ENCODE results near the gene CDC5L. TPM values are rescaled to one million over a fixed set of nuclear protein-coding genes. Genes with fewer than 3 reads are reported as not detected.

The CDC5L gene
- polyA plus RNA-seq, 1 of the 3 experiments (the other 2 are of a cell fraction), result 6.0 TPM

DNA sequence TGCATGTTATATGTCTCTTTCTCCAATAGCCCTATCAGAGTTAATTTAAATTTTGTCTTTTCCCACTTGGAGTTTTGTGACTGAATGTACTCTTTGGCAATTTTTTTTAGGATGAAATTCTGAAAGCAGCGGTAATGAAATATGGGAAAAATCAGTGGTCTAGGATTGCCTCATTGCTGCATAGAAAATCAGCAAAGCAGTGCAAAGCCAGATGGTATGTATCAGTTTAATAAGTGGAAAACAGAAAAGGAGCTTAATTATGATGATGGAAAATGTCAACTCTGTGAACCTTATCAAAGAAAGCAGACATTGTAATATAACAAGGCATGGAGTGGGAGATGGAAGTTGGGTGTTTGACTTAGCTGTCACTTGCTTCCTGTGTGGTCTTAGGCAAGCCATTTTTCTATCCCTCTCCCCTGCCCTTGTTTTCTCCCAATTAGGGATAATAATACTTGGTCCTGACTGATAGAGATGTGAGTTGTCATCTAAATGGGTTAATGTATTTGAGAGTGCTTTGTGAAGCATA, 2.7 kb downstream of the CDC5L start:
- Histone ChIP-seq H2AFZ (ENCODE audit: low read depth) (no peak overlapping the region), H3K4me2 (no peak overlapping the region), H3K27me3 (ENCODE audit: insufficient read depth) (no peaks in the 10 kb centered on the region), H3K9me3 (no peaks in the 10 kb centered on the region), H3K79me2 (ENCODE audit: insufficient read depth) (peaks cover 43% of the 10 kb centered on the region), H3K9ac (no peak overlapping the region), H3K4me3 (ENCODE audit: low read depth in 2 of 2, low read length in 1 of 2) (no peak overlapping the region), H3K9me2 (no peaks in the 10 kb centered on the region), H4K20me1 (ENCODE audit: insufficient read depth) (peaks cover 22% of the 10 kb centered on the region), H3F3A (replicated peaks; ENCODE audit: insufficient read depth) (peaks cover 14% of the 10 kb centered on the region), H3K36me3 (replicated peaks in 1 of 2; ENCODE audit: control insufficient read depth in 1 of 2, insufficient read depth in 2 of 2, low read length in 1 of 2) (peaks cover 29 to 32% of the 10 kb centered on the region in 2 experiments), H3K4me1 (ENCODE audit: control insufficient read depth in 1 of 2, insufficient read depth in 2 of 2, low read depth in 1 of 2, low read length in 1 of 2) (peaks cover 4 to 22% of the 10 kb centered on the region in 2 experiments; a peak in 3 of 4 replicates), H3K27ac (ENCODE audit: low read depth in 2 of 2, low read length in 1 of 2) (no peak overlapping the region; a peak in 1 of 4 replicates)
- DNase-seq, result no peak
- WGBS (ENCODE audit: low lambda C conversion rate), result 79% methylated on average over 1 of the region's 1 CpG
- TF ChIP-seq NFIC (IDR thresholded peaks at IDR 0.05; ENCODE audit: borderline replicate concordance) (no peak), MEF2A (IDR thresholded peaks at IDR 0.05; ENCODE audit: borderline replicate concordance, low read depth) (no peak), TCF12 (IDR thresholded peaks at IDR 0.05) (no peak), CHD2 (IDR thresholded peaks at IDR 0.05; ENCODE audit: low read length, partially characterized antibody) (no peak), NRF1 (IDR thresholded peaks at IDR 0.05; ENCODE audit: low read depth, low read length) (no peak), GABPA (IDR thresholded peaks at IDR 0.05; ENCODE audit: low read depth) (no peak), MXI1 (IDR thresholded peaks at IDR 0.05; ENCODE audit: low read depth, low read length) (no peak), YY1 (IDR thresholded peaks at IDR 0.05; ENCODE audit: low read depth) (no peak), SMC3 (IDR thresholded peaks at IDR 0.05; ENCODE audit: low read depth, low read length) (no peak), JUND (IDR thresholded peaks at IDR 0.05) (no peak)
- TF ChIP-seq, protein P1, sequence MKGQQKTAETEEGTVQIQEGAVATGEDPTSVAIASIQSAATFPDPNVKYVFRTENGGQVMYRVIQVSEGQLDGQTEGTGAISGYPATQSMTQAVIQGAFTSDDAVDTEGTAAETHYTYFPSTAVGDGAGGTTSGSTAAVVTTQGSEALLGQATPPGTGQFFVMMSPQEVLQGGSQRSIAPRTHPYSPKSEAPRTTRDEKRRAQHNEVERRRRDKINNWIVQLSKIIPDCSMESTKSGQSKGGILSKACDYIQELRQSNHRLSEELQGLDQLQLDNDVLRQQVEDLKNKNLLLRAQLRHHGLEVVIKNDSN (IDR thresholded peaks at IDR 0.05; ENCODE audit: borderline replicate concordance, low read depth), result no peak
- TF ChIP-seq, protein P2, sequence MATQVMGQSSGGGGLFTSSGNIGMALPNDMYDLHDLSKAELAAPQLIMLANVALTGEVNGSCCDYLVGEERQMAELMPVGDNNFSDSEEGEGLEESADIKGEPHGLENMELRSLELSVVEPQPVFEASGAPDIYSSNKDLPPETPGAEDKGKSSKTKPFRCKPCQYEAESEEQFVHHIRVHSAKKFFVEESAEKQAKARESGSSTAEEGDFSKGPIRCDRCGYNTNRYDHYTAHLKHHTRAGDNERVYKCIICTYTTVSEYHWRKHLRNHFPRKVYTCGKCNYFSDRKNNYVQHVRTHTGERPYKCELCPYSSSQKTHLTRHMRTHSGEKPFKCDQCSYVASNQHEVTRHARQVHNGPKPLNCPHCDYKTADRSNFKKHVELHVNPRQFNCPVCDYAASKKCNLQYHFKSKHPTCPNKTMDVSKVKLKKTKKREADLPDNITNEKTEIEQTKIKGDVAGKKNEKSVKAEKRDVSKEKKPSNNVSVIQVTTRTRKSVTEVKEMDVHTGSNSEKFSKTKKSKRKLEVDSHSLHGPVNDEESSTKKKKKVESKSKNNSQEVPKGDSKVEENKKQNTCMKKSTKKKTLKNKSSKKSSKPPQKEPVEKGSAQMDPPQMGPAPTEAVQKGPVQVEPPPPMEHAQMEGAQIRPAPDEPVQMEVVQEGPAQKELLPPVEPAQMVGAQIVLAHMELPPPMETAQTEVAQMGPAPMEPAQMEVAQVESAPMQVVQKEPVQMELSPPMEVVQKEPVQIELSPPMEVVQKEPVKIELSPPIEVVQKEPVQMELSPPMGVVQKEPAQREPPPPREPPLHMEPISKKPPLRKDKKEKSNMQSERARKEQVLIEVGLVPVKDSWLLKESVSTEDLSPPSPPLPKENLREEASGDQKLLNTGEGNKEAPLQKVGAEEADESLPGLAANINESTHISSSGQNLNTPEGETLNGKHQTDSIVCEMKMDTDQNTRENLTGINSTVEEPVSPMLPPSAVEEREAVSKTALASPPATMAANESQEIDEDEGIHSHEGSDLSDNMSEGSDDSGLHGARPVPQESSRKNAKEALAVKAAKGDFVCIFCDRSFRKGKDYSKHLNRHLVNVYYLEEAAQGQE (IDR thresholded peaks at IDR 0.05; ENCODE audit: low read depth, low read length), result no peak
- TF ChIP-seq, protein P3, sequence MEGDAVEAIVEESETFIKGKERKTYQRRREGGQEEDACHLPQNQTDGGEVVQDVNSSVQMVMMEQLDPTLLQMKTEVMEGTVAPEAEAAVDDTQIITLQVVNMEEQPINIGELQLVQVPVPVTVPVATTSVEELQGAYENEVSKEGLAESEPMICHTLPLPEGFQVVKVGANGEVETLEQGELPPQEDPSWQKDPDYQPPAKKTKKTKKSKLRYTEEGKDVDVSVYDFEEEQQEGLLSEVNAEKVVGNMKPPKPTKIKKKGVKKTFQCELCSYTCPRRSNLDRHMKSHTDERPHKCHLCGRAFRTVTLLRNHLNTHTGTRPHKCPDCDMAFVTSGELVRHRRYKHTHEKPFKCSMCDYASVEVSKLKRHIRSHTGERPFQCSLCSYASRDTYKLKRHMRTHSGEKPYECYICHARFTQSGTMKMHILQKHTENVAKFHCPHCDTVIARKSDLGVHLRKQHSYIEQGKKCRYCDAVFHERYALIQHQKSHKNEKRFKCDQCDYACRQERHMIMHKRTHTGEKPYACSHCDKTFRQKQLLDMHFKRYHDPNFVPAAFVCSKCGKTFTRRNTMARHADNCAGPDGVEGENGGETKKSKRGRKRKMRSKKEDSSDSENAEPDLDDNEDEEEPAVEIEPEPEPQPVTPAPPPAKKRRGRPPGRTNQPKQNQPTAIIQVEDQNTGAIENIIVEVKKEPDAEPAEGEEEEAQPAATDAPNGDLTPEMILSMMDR (IDR thresholded peaks at IDR 0.05), result no peak
- ChIA-PET POLR2A (no interaction called here), CTCF (interaction anchor here (1.2 to 1.5 kb wide), 3 partner anchors 41 to 723 kb away, joined by 3 to 6 read pairs (median 3); no protein-coding TSS in a partner anchor)

Data from SK-N-SH (cell line).